ENCODE measurements around the gene C2CD2L. TPM values are rescaled to one million over a fixed set of nuclear protein-coding genes. Genes with fewer than 3 reads are reported as not detected.
A peak's percentile ranks its signal among the peaks of the same experiment; 100 is the strongest.

C2CD2L gene
- total RNA-seq, 1 experiment from 2014 or later = 6.4 TPM

DNA sequence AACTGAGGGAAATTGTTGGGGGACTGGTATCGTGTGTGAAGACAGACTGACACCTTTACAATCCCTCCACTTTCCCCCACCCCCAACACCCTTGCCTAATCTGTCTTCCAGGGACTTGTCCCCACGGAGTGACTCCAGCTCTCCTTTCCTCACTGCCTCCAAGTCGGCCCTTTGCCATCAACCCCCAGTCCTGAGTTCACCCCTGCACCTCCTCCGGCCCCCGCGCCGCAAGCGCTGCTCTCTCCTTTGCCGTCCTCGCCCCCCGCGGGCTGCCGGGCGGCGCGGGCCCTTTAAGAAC is 41.5 kb downstream of the C2CD2L start:
- POLR2A ChIA-PET = no interaction called here
- H3K27ac Mint-ChIP-seq = no peak overlapping the region

DNA sequence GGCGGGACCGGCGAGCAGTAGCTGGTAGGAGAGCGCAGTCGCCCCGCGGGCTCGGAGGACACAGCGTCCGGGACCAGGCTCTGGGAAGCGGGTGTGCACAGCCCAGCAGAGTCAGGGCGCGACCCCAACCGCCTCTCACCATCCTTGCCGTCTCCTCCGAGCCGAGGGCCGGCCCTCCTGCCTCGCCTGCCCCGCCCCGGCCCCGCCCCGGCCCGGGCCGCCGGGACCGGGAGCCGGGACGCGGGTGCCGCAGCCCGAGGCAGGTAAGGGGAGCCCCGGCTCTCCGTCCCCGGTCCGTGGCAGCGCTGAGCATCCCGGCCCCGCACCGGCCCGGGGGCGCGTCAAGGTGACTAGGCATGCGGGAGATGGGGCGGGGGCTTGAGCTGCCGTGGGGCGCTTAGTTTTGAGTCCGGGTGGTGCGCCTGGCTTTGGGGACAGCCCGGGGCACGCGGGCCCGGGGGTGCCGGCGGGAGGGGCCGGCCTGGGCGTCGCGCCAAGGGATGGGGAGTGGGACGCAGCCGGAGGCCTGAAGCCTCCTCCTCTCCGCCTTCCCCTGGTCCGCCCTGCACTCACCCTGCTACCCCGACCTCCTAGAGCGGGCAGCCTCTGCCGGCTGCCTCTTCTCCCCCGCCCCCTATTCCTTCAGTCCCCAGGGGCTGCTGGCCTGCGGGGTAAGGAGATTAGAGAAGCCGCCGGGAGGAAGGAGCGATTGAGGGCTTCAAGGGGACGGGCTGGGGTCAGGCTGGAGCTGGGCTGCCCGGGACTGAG is 42.1 kb downstream of the C2CD2L start, which contains the start of gene ABCG4:
TSS of gene ABCG4 (plus strand) at position 35 of the 768 bp plus-strand sequence. CDS start 914 bp downstream, outside the sequence.
- peak; percentile 27 for ATAC-seq
- Mint-ChIP-seq H3K36me3 (no peaks in the 10 kb centered on the region), H3K4me3 (peak within 1 kb of the TSS; percentile 77), H3K27ac (no peak within 1 kb of the TSS), H3K27me3 (ENCODE audit: low read depth) (peaks cover 68% of the 10 kb centered on the region), H3K9me3 (no peaks in the 10 kb centered on the region), H3K4me1 (peaks cover 25% of the 10 kb centered on the region)
- ChIA-PET CTCF (interaction anchor here (0.6 to 2.7 kb wide), 11 partner anchors 20 to 326 kb away, joined by 3 to 12 read pairs (median 5); partner anchors contain the start of genes CBL and DPAGT1), POLR2A (no interaction called here)
- peak; percentile 58 for DNase-seq (ENCODE audit: low spot score)
- TF ChIP-seq, protein P1, sequence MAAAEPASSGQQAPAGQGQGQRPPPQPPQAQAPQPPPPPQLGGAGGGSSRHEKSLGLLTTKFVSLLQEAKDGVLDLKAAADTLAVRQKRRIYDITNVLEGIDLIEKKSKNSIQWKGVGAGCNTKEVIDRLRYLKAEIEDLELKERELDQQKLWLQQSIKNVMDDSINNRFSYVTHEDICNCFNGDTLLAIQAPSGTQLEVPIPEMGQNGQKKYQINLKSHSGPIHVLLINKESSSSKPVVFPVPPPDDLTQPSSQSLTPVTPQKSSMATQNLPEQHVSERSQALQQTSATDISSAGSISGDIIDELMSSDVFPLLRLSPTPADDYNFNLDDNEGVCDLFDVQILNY (CRISPR knock-in tag; IDR thresholded peaks at IDR 0.05) = 0 out of 2 replicates have a peak, but pooled peaks have one; percentile 7
- TF ChIP-seq GRHL2 (CRISPR knock-in tag; IDR thresholded peaks at IDR 0.05; ENCODE audit: insufficient replicate concordance, severe bottlenecking) (no peak), SP1 (CRISPR knock-in tag; conservative IDR thresholded peaks at IDR 0.05) (0 out of 2 replicates have a peak, but pooled peaks have one; percentile 18), FOXK1 (CRISPR knock-in tag; IDR thresholded peaks at IDR 0.05) (0 out of 2 replicates have a peak, but pooled peaks have one; percentile 33), KAT7 (CRISPR knock-in tag; IDR thresholded peaks at IDR 0.05; ENCODE audit: borderline replicate concordance) (0 out of 2 replicates have a peak, but pooled peaks have one; percentile 31)
- TF ChIP-seq, protein P2, sequence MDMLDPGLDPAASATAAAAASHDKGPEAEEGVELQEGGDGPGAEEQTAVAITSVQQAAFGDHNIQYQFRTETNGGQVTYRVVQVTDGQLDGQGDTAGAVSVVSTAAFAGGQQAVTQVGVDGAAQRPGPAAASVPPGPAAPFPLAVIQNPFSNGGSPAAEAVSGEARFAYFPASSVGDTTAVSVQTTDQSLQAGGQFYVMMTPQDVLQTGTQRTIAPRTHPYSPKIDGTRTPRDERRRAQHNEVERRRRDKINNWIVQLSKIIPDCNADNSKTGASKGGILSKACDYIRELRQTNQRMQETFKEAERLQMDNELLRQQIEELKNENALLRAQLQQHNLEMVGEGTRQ (CRISPR knock-in tag; IDR thresholded peaks at IDR 0.05) = 0 out of 2 replicates have a peak, but pooled peaks have one; percentile 12
- TF ChIP-seq, protein P3, sequence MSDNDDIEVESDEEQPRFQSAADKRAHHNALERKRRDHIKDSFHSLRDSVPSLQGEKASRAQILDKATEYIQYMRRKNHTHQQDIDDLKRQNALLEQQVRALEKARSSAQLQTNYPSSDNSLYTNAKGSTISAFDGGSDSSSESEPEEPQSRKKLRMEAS (CRISPR knock-in tag; IDR thresholded peaks at IDR 0.05) = 0 out of 2 replicates have a peak, but pooled peaks have one; percentile 38
- TF ChIP-seq, protein P4, sequence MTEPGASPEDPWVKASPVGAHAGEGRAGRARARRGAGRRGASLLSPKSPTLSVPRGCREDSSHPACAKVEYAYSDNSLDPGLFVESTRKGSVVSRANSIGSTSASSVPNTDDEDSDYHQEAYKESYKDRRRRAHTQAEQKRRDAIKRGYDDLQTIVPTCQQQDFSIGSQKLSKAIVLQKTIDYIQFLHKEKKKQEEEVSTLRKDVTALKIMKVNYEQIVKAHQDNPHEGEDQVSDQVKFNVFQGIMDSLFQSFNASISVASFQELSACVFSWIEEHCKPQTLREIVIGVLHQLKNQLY (CRISPR knock-in tag; IDR thresholded peaks at IDR 0.05) = no peak

More for the DNA sequence above, 41.5 kb downstream of the C2CD2L start:
- no peak for ATAC-seq
- no peaks in the 10 kb centered on the region for H3K9me3 Mint-ChIP-seq
- TF ChIP-seq HMGA2 (CRISPR knock-in tag; IDR thresholded peaks at IDR 0.05) = no peak
- TF ChIP-seq, protein P5, sequence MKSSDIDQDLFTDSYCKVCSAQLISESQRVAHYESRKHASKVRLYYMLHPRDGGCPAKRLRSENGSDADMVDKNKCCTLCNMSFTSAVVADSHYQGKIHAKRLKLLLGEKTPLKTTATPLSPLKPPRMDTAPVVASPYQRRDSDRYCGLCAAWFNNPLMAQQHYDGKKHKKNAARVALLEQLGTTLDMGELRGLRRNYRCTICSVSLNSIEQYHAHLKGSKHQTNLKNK (CRISPR knock-in tag; IDR thresholded peaks at IDR 0.05) = no peak
- TF ChIP-seq SP1 (CRISPR knock-in tag; conservative IDR thresholded peaks at IDR 0.05) = 0 out of 2 replicates have a peak, but pooled peaks have one; percentile 12
- no peak for TF ChIP-seq RORB (CRISPR knock-in tag; IDR thresholded peaks at IDR 0.05)
- TF ChIP-seq, protein P6, sequence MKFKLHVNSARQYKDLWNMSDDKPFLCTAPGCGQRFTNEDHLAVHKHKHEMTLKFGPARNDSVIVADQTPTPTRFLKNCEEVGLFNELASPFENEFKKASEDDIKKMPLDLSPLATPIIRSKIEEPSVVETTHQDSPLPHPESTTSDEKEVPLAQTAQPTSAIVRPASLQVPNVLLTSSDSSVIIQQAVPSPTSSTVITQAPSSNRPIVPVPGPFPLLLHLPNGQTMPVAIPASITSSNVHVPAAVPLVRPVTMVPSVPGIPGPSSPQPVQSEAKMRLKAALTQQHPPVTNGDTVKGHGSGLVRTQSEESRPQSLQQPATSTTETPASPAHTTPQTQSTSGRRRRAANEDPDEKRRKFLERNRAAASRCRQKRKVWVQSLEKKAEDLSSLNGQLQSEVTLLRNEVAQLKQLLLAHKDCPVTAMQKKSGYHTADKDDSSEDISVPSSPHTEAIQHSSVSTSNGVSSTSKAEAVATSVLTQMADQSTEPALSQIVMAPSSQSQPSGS (CRISPR knock-in tag; IDR thresholded peaks at IDR 0.05; ENCODE audit: borderline replicate concordance, low read depth) = no peak
- no peak for TF ChIP-seq ETV6 (CRISPR knock-in tag; IDR thresholded peaks at IDR 0.05)
- CTCF ChIA-PET = interaction anchor here (0.6 to 2.7 kb wide), 8 partner anchors 20 to 326 kb away, joined by 3 to 12 read pairs (median 5); partner anchors contain the start of genes CBL and DPAGT1
- H3K4me3 Mint-ChIP-seq = peak overlapping the region; percentile 77
- DNase-seq (ENCODE audit: low spot score) = no peak
- H3K36me3 Mint-ChIP-seq = no peaks in the 10 kb centered on the region
- peaks cover 25% of the 10 kb centered on the region for H3K4me1 Mint-ChIP-seq
- peaks cover 68% of the 10 kb centered on the region for H3K27me3 Mint-ChIP-seq (ENCODE audit: low read depth)

DNA sequence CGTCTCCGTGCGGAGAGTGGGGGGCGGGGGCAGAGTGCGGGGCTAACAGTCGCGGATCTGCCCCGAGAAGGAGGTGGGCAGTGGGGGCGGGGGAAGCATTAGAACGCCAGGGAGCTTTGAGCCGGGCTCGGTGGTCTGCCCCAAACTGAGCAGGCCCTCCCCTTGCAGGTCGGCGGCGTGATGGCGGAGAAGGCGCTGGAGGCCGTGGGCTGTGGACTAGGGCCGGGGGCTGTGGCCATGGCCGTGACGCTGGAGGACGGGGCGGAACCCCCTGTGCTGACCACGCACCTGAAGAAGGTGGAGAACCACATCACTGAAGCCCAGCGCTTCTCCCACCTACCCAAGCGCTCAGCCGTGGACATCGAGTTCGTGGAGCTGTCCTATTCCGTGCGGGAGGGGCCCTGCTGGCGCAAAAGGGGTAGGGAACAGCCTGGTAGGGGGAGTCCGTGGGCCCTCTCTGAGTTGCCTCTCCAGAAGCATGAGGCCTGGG is 42.7 kb downstream of the C2CD2L start:
- Mint-ChIP-seq H3K9me3 (no peaks in the 10 kb centered on the region), H3K4me1 (peaks cover 25% of the 10 kb centered on the region), H3K36me3 (no peaks in the 10 kb centered on the region), H3K27me3 (ENCODE audit: low read depth) (peaks cover 68% of the 10 kb centered on the region), H3K4me3 (peak overlapping the region; percentile 71), H3K27ac (no peak overlapping the region)
- no peak for ATAC-seq
- CTCF ChIA-PET = interaction anchor here (0.7 to 2.7 kb wide), 6 partner anchors 19 to 190 kb away, joined by 3 to 12 read pairs (median 7); partner anchors contain the start of genes CBL and NHERF4
- TF ChIP-seq RORB (CRISPR knock-in tag; IDR thresholded peaks at IDR 0.05) (no peak), NFE2L1 (CRISPR knock-in tag; IDR thresholded peaks at IDR 0.05) (no peak), CBFB (CRISPR knock-in tag; IDR thresholded peaks at IDR 0.05; ENCODE audit: low read depth) (no peak), ETV6 (CRISPR knock-in tag; IDR thresholded peaks at IDR 0.05) (no peak), NR3C1 (CRISPR knock-in tag; conservative IDR thresholded peaks at IDR 0.05; ENCODE audit: low read depth) (no peak), JUN (CRISPR knock-in tag; IDR thresholded peaks at IDR 0.05) (no peak), FOXK1 (CRISPR knock-in tag; IDR thresholded peaks at IDR 0.05) (no peak)
- TF ChIP-seq, protein P2 (CRISPR knock-in tag; IDR thresholded peaks at IDR 0.05) = no peak
- POLR2A ChIA-PET = no interaction called here
- no peak for DNase-seq (ENCODE audit: low spot score)
